Measurements from ENCODE around the gene UBE2S. TPM values are rescaled to one million over a fixed set of nuclear protein-coding genes. Genes with fewer than 3 reads are reported as not detected.

Gene UBE2S
- polyA plus RNA-seq, 1 donor (not counting 4 experiments of a cell fraction or from before 2014, with no cell fraction given) = 31.8 TPM

GRCh38 chr19:55443824-55444480, 36.4 kb upstream of the UBE2S start:
- Histone ChIP-seq H3K4me3 (ENCODE audit: control insufficient read depth in 2 of 3, extremely low read depth in 1 of 3, insufficient read depth in 2 of 3, low read depth in 1 of 3, low read length in 3 of 3) (no peak overlapping the region), H3K4me2 (ENCODE audit: control insufficient read depth, extremely low read depth, insufficient read depth, low read depth, low read length) (no peak overlapping the region), H3K4me1 (ENCODE audit: control insufficient read depth, extremely low read depth, insufficient read depth, low read length) (peaks cover 28% of the 10 kb centered on the region), H4K20me1 (ENCODE audit: control insufficient read depth, extremely low read depth, insufficient read depth, low read length) (peaks cover 5% of the 10 kb centered on the region), H3K9ac (ENCODE audit: control insufficient read depth, extremely low read depth, insufficient read depth, low read length) (no peak overlapping the region), H3K36me3 (ENCODE audit: control insufficient read depth in 2 of 2, extremely low read depth in 1 of 2, insufficient read depth in 2 of 2, low read length in 2 of 2) (no peaks in the 10 kb centered on the region), H3K9me1 (ENCODE audit: control insufficient read depth, extremely low read depth, insufficient read depth, low read length) (no peaks in the 10 kb centered on the region), H2AFZ (ENCODE audit: control insufficient read depth, low read length) (no peak overlapping the region), H3K27ac (ENCODE audit: control insufficient read depth, insufficient read depth, low read length) (no peak overlapping the region), H3K9me3 (ENCODE audit: control insufficient read depth, low read depth, low read length) (no peaks in the 10 kb centered on the region), H3K79me2 (ENCODE audit: control insufficient read depth, insufficient read depth, low read length) (no peaks in the 10 kb centered on the region), H3K27me3 (ENCODE audit: control insufficient read depth, extremely low read depth, insufficient read depth, low read length) (peaks cover 54% of the 10 kb centered on the region)
- TF ChIP-seq CTCF (optimal IDR thresholded peaks at IDR 0.05 in 1 of 3, IDR thresholded peaks at IDR 0.05 in 1 of 3, conservative IDR thresholded peaks at IDR 0.05 in 1 of 3; ENCODE audit: extremely low read depth in 1 of 3, insufficient read depth in 2 of 3, low read length in 3 of 3) (no peak), EZH2 (IDR thresholded peaks at IDR 0.05; ENCODE audit: low read length) (peak; percentile 65)
- dilution Hi-C loops (cut with MboI; ENCODE audit: extremely low pct_ligation_motif_present, low sequenced_read_pairs) = no loop called here
- DNase-seq (ENCODE audit: low read depth, low spot score) (no peak), FAIRE-seq (no peak)

GRCh38 chr19:55443045-55443823, 35.6 kb upstream of the UBE2S start, which contains the start of gene SHISA7:
Gene SHISA7, minus strand, starts transcription at chr19:55443300. Its CDS starts 437 bp downstream, at chr19:55442863.
- DNase-seq (ENCODE audit: low read depth, low spot score) = no peak
- no peak within 1 kb of the TSS for H3K4me2 ChIP-seq (ENCODE audit: control insufficient read depth, extremely low read depth, insufficient read depth, low read depth, low read length)
- dilution Hi-C loops (cut with MboI; ENCODE audit: extremely low pct_ligation_motif_present, low sequenced_read_pairs) = no loop called here
- no peak within 1 kb of the TSS for H3K27ac ChIP-seq (ENCODE audit: control insufficient read depth, insufficient read depth, low read length)
- peaks cover 7% of the 10 kb centered on the region for H4K20me1 ChIP-seq (ENCODE audit: control insufficient read depth, extremely low read depth, insufficient read depth, low read length)
- H3K27me3 ChIP-seq (ENCODE audit: control insufficient read depth, extremely low read depth, insufficient read depth, low read length) = peaks cover 58% of the 10 kb centered on the region
- no peak for FAIRE-seq
- H3K9me3 ChIP-seq (ENCODE audit: control insufficient read depth, low read depth, low read length) = no peaks in the 10 kb centered on the region
- no peak within 1 kb of the TSS for H3K9ac ChIP-seq (ENCODE audit: control insufficient read depth, extremely low read depth, insufficient read depth, low read length)
- H3K4me1 ChIP-seq (ENCODE audit: control insufficient read depth, extremely low read depth, insufficient read depth, low read length) = peaks cover 27% of the 10 kb centered on the region
- H2AFZ ChIP-seq (ENCODE audit: control insufficient read depth, low read length) = no peak within 1 kb of the TSS
- no peak for TF ChIP-seq CTCF (optimal IDR thresholded peaks at IDR 0.05 in 1 of 3, IDR thresholded peaks at IDR 0.05 in 1 of 3, conservative IDR thresholded peaks at IDR 0.05 in 1 of 3; ENCODE audit: extremely low read depth in 1 of 3, insufficient read depth in 2 of 3, low read length in 3 of 3)
- TF ChIP-seq EZH2 (IDR thresholded peaks at IDR 0.05; ENCODE audit: low read length) = peak; percentile 75
- no peaks in the 10 kb centered on the region for H3K79me2 ChIP-seq (ENCODE audit: control insufficient read depth, insufficient read depth, low read length)
- no peaks in the 10 kb centered on the region for H3K36me3 ChIP-seq (ENCODE audit: control insufficient read depth in 2 of 2, extremely low read depth in 1 of 2, insufficient read depth in 2 of 2, low read length in 2 of 2)
- H3K9me1 ChIP-seq (ENCODE audit: control insufficient read depth, extremely low read depth, insufficient read depth, low read length) = no peaks in the 10 kb centered on the region
- no peak within 1 kb of the TSS for H3K4me3 ChIP-seq (ENCODE audit: control insufficient read depth in 2 of 3, extremely low read depth in 1 of 3, insufficient read depth in 2 of 3, low read depth in 1 of 3, low read length in 3 of 3)

Data from keratinocyte (primary cell).